Measurements from ENCODE around the gene RAB5A.
"Not testable (repeated sequence)": the region's sequence is repeated elsewhere in the genome, so short reads cannot be mapped to it uniquely, and the experiment has no call there.

Gene RAB5A

DNA sequence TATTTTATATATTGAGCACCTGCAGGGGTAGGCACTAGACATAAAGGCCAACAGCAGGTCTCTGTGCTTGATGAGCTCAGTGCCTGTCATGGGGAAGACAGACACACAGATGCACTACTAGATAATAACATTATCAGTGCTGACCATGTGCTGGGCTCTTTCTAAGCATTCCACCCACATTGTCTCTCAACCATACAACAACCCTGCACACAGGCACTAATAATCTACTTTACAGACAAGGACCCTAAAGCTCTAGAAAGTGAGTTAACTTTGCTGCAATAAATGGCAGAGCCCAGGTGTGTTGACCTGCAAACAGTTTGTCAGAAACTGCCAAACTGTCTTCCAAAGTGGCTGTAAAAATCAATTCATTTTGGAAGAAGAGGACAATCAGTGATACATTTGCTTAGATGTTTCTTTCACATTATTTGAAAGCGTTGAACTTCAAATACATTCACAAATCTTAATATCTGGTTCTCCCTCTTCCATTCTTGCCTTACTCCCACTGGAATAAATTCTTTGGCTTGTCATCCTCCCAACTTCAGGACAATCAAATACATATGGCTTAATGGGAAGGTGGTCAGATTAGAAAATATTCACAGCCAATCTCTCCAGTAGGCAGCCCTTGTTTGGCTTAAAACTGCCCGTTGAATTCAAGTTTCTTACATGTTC lies 76.2 kb downstream of the RAB5A start:
- TF ChIP-seq, protein P1, sequence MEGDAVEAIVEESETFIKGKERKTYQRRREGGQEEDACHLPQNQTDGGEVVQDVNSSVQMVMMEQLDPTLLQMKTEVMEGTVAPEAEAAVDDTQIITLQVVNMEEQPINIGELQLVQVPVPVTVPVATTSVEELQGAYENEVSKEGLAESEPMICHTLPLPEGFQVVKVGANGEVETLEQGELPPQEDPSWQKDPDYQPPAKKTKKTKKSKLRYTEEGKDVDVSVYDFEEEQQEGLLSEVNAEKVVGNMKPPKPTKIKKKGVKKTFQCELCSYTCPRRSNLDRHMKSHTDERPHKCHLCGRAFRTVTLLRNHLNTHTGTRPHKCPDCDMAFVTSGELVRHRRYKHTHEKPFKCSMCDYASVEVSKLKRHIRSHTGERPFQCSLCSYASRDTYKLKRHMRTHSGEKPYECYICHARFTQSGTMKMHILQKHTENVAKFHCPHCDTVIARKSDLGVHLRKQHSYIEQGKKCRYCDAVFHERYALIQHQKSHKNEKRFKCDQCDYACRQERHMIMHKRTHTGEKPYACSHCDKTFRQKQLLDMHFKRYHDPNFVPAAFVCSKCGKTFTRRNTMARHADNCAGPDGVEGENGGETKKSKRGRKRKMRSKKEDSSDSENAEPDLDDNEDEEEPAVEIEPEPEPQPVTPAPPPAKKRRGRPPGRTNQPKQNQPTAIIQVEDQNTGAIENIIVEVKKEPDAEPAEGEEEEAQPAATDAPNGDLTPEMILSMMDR (IDR thresholded peaks at IDR 0.05; ENCODE audit: borderline replicate concordance, insufficient read depth, low read depth, low read length), result no peak
- H3K4me3 ChIP-seq (ENCODE audit: low read depth, low read length), result no peak overlapping the region

DNA sequence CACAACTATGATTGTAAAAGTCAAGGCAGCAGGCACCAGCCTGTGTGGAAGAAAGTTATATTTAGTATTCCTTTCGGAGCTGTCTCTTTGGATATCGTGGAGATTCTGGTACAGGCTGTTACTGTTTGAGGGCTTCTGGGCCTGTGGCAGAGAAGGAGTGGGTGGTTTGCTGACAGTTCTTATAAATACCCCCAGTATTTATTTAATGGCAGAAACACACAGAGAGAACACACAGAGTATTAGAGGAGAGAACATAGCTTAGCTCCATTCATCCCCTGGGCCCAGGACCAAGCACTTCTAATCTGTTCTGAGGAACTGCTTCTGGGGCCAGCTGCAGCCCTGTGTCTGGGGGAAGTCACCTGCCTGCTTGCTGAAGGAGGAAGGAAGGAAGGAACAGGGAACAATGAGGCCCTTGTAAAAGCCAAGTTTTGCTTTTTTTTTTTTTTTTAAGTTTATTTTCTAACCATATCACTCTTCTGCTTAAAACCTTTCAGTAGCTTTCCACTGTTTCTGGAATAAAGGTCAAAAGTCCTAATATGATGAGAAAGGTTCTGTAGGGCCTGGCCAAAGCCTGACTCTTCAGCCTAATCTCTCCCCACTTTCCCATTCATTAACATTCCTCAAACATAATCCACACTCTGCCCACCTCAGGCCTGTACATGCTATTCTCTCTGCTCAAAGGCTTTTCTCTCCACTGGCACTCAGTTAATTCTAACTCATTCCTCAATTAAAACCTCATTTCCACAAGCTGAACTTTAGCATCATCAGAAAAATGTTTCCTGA lies 76.9 kb downstream of the RAB5A start:
- no peak overlapping the region for H3K4me3 ChIP-seq (ENCODE audit: low read depth, low read length)
- TF ChIP-seq, protein P1 (IDR thresholded peaks at IDR 0.05; ENCODE audit: borderline replicate concordance, insufficient read depth, low read depth, low read length), result no peak

DNA sequence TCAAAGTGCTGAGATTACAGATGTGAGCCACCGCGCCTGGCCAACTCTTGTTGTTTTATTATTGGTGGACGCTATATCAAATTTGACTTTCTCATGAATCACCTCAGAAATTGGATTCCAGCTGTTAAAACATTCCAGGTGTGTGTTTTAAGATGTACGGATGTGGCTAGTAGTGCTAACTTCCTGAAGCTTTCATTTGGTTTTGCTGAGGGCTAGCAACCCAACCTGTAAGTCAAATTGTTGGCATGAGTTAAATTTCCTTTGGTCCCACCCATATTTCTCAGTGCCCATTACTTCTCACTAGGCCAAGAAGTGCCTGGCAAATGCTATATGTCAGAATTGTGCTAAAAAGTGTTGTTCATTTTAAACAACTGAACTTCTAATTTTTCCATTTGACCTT lies 80.2 kb downstream of the RAB5A start:
- no peak overlapping the region for H3K4me3 ChIP-seq (ENCODE audit: low read depth, low read length)
- TF ChIP-seq, protein P1 (IDR thresholded peaks at IDR 0.05; ENCODE audit: borderline replicate concordance, insufficient read depth, low read depth, low read length), result no peak

DNA sequence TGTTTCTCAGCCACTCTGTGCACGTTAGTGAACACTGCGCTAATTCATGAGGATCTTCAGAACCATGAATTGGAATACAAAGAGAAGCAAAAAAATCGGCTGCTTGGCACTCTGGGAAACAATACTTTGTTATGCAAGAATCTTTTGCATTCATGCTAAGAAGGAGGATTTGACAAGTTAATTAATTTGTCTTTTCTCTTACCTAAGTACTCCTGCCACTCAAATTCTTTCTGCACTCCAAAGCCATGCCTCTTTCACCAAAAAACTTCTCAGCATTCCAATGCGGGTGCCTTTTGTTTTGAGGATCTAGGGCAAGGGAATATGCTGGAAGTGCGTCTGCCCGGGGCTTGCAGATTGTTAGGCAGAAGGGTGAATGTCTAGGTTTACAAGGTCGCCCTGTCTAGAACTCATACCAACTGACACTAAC lies 82.0 kb downstream of the RAB5A start:
- no peak overlapping the region for H3K4me3 ChIP-seq (ENCODE audit: low read depth, low read length)
- TF ChIP-seq, protein P1 (IDR thresholded peaks at IDR 0.05; ENCODE audit: borderline replicate concordance, insufficient read depth, low read depth, low read length), result no peak

DNA sequence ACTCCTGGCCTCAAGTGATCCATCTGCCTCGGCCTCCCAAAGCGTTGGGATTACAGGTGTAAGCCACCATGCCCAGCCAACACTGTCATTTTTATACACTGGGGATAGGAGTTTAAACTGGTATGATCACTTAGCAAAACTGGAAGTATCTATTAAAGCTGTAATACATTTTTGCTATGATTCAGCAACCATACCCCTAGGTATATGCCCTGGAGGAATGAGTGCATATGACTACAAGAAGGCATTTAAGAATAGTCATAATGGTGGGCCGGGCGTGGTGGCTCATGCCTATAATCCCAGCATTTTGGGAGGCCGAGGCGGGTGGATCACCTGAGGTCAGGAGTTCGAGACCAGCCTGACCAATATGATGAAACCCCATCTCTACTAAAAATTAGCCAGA lies 85.0 kb downstream of the RAB5A start:
- H3K4me3 ChIP-seq (ENCODE audit: low read depth, low read length), result not testable (repeated sequence)
